HG02840 (cell line): ENCODE measurements around the gene TOM1L2.
"Not testable (repeated sequence)": the region's sequence is repeated elsewhere in the genome, so short reads cannot be mapped to it uniquely, and the experiment has no call there.

Source experiments
- ATAC-seq: cut with Tn5 transposase; IDR thresholded peaks from one replicate; pipeline ENCODE4 v1.9.1; 2021; ENCODE audit warnings: mild to moderate bottlenecking, moderate library complexity, moderate number of reproducible peaks; ENCODE audit not compliant: unreplicated experiment, low FRiP score

TOM1L2 gene

DNA sequence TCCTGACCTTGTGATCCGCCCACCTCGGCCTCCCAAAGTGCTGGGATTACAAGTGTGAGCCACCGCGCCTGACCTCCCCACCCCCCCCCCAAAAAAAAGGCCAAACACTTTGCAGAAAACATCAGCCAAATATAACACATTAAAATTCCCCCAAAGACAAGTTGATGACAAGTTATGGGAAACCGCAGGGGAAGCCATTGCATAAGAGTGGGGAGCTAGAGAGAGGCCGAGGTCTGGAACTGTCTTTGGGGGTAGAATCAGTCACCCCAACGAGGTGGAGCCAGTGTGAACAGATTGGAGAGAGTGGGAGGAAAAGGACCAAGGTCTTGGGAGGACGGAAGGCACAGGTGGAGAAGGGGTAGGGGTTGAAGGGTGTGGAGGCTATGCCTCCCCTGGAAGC is 3.2 kb upstream of the TOM1L2 start:
- ATAC-seq, result no peak

DNA sequence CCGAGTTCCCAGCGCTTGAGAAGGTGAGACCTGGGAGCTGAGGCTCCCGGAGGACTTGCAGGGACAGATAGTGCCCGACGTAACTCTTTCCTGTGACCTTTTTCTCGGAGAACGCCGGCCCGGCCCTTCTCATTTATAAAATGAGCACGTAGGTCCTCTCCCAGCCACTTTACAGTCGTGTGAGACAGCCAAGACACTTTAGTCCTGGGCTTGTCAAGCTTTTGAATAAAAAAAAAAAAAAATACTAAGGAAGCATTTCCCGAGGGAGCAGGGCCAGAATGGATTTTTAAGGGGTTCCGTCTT is 703 bp upstream of the TOM1L2 start:
- ATAC-seq, result no peak

DNA sequence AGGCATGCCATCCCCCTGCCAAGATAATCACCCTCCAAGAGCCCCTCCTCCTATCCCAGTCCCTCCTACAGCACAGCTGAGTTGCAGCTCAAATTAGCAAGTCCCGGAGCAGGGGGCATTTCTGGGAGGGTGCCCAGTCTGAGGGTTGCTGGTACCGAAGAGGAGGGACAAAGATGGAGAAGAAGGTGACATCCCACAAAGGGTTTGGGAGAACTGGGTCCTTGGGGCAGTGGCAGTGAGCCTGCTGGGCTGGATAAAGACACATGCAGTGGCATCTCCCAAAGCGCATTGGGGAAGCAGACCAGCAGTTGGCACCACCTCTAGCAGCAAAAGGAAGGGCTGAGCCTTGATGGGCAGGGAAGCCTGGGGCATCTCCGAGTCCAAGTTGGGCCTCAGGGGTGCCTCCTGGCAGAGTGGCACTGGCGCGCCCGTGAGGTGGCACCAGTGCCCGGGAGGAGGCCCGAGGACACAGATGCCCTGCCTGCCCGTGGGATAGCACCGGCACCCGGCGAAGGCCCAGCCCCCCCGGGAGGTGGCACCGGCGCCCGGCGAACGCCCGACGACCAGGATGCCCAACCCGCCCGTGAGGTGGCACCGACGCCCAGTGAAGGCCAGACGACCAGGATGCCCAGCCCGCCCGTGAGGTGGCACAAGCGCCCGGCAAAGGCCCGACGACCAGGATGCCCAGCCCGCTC is 622 bp downstream of the TOM1L2 start:
- ATAC-seq, result no peak

DNA sequence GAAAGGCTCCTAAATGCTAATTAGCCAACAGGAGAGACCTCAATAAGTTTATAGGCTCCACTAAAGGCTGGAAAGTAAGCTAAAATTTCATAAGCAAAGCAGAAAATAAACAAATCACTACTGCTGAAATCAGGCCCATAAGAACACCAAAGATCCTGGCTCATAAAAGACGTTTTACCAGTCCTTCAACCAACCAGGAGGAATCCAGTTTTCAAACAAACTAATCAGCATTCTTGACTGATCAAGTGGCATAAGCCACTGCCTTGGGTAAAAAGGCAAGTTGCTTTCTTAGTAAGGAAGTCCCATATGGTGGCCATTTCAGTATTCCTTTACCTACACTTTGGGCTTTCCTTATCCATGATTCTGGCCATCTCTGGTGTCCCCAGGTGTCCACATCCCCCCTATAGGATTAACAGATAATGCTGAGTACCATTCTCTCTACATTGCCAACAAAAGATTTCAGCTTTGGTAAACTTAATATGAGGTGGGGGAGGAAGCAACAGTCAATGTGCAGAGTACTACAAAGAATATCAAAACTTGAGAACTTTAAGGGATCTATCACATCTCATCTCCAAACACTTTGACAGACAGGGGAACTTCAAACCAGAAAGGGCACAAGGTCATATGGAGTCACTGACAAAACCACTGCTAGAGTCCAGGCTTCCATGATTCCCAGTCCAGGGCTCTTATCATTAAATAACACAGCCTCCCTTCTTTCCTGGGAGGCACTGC is 1.3 kb downstream of the TOM1L2 start:
- ATAC-seq, result no peak

DNA sequence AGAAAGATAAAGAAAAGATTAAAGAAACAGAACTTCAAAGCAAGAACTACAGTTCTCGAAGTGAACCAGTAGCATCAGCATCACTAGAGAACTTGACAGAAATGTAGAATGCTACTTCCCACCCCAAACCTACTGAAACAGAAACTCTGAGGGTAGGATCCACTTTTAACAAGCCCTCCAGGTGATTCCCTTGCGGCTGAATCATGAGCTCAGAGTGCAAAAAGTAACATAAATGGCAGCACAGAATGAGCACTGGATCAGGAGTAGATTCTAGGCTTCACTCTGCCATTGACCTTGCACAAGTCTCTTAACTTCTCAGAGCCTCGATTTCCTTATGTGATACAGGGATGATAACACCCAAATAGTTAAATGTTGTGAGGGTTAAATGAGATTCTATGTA is 5.8 kb downstream of the TOM1L2 start:
- ATAC-seq, result no peak

DNA sequence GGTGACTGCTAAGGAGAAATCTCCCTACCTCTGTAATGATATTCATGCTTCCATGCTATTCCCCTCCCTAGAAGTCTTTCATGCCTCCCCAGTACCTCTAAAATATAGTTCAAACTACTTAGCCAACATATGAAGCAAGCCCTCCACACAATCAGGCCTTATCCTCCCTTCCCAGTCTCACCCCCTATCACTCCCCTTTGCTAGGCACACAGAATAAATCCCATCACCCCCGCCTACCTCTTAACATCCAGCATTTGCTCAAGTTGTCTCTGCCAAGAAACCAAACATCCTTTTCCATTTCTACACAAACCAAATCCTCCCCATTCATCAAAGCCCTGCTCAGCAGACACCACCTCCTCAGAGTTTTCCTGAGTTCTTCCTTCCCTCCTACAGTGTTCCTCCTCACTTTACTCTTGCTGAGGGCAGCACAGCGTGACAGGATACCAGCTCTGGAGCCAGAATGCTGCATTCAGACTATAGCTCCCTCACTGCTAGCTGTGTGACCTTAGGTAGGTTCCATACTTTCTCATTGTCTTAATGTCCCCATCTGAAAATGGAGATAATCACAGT is 7.0 kb downstream of the TOM1L2 start:
- ATAC-seq, result no peak

DNA sequence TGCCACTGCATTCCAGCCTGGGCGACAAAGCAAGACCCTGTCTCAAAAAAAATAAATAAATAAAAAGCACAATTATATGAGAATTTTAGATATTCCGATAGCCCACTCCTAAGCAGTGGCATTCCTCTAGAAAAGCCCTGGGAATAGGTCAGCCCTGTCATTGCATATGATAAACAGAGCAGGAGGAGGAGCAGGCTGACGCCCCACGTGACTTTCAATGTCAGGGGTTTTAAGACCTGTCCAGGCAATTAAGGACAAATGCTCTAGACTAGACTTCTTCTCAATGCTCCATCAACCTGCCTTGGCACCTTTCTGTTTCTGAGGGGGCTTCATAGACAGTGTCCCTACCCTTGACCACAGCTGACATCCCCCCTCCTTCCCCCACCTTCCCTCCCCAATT is 7.5 kb downstream of the TOM1L2 start:
- no peak for ATAC-seq

DNA sequence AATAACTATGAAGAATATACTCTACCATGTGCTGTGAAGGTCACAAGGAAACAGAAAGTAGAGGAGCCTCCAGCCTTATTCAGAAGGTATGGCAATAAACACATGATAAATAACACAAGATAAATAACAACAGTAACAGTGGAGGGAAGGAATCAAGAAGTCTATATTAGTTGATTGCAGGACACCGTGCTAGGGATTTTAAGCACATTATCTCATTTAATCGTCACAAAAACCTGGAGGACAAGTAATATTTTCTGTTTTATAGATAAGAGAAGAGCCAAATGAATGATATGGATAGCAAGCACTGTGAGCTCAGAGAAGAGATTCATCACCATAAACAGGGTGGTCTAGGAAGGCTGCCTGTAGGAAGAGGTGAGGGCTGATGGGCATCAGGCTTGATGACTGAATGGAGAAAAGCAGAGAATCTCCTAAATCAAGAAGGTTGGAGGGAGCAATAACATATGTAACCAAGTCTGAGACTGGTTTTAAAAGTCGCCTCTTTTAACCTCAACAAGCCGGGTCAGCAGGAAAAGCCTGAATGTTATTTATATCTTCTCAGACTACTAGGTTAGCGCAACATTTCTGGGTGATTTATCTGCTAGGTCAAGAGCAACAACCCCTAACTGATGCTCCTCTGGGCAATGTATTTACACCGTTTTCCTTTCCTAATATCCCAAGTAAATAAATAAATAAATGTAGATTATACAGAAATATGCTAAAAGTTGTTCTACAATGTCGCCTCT is 8.3 kb downstream of the TOM1L2 start:
- ATAC-seq, result no peak

DNA sequence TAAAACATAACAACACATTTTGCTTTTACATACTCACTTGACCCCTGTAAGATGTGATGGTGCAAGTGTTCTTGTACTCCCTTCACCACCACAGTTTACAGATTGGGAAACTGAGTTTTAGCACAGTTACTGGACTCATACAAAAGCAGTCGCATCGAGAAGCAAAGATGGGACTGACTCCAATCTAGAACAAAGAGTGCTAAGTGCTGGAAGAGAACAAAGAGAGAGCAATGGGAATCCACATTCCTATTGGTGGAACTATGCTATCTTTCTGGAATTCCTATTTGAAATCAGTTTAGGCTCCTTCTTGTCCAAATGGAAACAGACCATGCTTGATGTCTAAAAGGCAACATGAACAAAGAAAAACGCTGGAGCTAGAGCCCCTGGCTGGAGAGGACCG is 9.1 kb downstream of the TOM1L2 start:
- no peak for ATAC-seq

DNA sequence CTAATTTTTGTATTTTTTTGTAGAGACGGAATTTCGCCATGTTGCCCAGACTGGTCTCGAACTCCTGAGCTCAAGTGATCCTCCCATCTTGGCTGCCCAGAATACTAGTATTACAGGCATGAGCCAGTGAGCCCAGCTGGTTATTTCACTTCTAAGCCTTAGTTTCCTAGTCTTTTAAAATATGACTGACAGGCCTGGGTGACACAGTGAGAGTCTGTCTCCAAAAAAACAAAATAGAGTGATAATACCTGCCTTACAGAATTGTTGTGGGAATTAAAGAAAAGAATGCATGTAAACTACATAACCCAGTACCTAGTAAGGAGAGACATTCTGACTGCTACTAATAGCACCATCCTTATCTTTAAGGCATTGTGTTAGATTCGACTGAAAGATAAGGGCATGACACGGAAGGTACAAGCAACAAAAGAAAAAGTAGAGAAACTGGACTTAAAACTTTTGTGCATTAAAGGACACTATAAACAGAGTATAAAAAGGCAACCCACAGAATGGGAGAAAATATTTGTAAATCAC is 11.6 kb downstream of the TOM1L2 start:
- ATAC-seq, result no peak

DNA sequence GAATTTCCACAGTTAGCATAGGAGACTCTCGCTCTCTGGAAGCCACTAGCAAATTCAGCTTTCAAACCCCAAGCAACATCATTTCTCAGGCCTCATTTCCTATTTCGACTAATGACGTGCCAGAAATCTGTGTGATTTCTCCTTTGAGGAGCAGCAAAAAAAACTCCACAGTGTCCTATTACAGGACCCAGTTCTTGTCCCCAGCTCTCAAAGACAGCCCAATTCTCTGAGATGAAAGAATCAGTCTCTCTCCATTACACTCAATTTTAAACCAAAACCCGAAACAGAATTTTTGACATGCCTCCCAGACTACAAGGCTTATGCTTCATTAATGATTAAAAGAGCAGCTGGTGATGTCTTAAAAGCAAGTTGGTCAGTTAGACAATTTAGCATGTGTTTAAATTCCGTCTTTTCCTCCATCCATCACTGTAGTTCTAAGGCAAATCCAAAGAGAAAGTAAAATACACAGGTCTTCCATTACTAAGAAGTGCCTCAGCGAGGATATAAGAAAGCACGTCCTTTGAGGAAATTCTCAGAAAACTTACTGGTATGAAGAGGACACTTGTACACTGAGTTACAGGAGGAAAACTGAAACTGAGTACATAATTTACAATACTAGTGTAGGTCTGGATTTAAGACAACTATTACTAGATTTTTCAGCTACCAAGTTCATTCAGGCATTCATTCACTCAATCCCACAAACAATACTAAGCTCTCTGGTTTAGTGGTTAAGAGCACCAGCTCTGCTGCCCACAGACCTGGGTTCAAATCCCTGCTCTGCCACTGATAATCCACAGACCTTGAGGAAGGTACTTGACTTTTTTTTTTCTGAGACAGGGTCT is 12.5 kb downstream of the TOM1L2 start:
- ATAC-seq, result peak; percentile 56

DNA sequence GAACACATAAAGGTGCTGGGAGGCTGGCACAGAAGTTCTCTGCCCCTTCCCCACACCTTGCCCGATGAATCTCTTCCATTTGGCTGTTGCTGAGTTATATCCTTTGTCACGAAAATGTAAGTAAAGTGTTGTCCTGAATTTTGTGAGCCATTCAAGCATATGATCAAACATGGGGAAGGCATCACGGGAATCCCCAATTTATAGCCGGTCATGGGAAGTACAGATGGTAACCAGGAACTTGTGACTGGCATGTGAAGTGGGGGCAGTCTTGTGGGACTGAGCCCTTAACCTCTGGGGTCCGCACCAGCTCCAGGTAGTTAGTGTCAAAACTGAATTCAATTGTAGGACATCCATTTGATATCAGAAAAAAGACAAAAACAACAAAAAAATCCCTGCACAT is 13.2 kb downstream of the TOM1L2 start:
- ATAC-seq, result no peak

DNA sequence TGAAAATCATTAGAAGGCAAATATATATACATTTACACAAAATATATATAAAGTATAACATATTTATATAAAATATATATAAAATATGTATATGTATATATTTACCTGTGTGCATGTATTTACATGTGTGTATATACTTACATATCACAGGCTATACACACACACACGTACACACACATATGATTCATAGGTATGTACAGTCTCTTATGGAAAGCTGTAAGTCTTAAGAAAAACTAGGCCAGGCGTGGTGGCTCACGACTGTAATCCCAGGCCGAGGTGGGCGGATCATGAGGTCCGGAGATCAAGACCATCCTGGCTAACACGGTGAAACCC is 14.7 kb downstream of the TOM1L2 start:
- ATAC-seq, result no peak

DNA sequence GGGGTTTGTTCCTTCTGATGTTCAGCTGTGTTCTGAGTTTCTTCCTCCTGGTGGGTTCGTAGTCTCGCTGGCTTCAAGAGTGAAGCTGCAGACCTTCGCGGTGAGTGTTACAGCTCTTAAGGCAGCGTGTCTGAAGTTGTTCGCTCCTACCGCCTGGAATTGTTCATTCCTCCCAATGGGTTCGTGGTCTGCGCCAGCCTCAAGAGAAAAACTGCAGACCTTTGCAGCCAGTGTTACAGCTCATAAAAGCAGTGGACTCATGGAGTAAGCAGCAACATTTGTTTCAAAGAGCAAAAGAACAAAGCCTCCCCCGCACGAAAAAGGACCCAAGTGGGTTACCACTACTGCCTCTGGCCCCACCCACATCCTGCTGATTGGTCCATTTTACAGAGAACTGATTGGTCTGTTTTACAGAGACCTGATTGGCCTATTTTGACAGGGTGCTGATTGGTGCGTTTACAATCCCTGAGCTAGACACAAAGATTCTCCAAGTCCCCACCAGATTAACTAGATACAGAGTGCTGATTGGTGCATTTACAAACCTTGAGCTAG is 16.3 kb downstream of the TOM1L2 start:
- not testable (repeated sequence) for ATAC-seq

DNA sequence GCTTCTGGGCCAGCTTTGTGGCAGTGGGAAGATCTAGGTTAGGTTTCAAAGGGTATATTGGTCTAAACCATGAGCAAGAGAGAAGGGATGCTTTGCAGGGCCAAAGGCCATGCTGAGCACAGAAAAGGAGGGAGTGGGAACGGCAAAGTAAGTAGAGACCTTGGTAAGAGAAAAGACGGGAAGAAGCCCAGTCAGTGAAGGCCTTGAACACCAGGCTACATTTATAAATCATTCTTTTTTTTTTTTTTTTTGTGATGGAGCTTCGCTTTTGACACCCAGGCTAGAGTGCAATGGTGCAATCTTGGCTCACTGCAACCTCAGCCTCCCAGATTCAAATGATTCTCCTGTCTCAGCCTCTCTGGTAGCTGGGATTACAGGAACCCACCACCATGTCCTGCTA is 18.1 kb downstream of the TOM1L2 start:
- ATAC-seq, result no peak

DNA sequence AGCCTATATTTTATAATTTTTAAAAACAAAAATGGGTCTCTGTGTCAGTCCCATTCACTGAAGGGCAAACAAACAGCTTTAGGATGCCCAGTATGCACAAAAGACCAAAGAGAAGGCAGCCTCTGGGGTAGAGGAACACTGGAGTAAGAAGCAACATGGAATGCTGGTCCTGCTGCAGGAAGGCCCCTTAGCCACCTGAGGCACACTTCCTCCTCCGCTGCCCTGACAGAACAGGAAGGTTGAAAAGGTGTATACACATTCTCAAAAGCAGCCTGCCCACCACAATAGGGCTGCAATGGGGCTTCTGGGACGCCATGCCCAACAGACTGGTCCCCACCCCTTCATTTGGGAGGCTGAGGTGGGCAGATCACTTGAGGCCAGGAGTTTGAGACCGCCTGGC is 19.5 kb downstream of the TOM1L2 start:
- ATAC-seq, result no peak

DNA sequence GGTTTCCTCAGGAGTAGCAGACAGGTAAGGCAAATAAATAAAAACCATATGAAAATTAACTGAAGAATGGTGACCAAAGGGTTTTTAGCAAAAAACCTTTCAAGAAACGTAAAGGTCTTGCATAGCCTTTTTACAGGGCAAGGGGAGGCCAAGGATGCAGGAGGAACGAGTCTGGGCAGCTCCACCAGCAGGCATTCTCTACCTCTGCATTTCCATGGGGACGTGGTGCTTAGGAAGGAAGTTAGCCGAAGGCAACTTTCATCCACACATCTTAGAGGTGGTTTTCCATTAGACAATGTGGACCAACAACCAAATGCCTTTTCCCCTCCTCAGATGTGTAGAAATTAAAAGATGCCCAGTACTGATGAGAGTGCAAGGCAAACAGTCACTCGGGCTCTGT is 20.7 kb downstream of the TOM1L2 start:
- no peak for ATAC-seq

DNA sequence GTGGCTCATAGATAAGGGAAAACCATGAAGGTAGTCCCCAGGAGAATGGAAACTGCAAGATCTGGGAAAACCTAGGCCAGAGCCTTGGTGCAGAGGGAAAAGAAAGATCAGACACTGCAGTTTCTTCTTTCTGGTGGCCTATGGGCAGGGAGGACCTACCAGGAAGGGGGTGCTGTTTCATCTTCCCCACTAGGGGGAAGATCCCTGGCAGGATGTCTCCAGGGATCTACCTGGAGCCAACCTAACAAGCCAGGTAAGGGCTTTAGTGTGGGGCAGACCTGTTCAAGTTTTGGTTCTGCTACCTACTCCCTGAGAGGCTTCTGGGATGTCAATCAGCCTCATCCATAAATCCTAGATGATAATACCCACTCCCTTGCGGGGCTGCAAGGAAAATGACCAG is 21.4 kb downstream of the TOM1L2 start:
- no peak for ATAC-seq

DNA sequence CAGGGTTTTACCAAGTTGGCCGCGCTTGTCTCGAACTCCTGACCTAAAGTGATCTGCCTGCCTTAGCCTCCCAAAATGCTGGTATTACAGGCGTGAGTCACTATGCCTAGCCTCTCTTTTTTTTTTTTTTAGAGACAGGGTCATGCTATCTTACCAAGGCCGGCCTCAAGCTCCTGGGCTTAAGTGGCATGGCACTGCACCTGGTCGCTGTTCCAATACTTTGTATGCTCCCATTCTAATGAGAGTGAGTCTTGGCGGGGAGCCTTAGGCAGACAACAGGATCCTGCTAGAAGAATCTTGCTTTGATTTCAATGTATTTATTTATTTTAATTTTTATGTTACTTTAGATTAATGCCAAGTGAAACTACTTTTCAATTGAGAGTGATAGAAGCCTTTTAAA is 21.9 kb downstream of the TOM1L2 start:
- no peak for ATAC-seq

DNA sequence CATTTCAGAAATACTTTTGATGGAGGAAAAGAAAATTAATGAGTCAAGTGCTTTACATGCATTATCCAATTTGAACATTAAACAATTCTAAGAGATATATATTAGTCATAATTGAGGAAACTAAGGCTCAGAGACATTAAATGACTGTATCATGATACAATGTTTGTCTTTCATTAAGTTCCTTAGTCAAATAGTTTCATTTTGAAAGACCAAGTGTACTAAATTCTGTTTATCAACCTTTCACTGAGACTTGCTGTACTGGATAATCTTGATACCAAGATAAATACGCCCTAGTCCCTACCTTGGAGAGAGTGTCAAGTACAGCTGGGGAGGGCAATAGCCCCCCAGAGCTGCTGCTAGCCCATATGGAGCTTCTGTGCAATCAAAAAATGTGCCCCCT is 24.2 kb downstream of the TOM1L2 start:
- ATAC-seq, result no peak
